Coronary artery (tissue), 2 donors: Measurements from ENCODE around the gene CD200R1L.

Source experiments
- DNase-seq: peaks from one replicate; pipeline ENCODE4 v3.0.0-alpha.2; 2017; ENCODE audit warnings: low spot score
- H3K27ac ChIP-seq, 2 donors: fragments of 200-600 bp; sonication (generic); one replicate each; pipeline ENCODE4 v1.5.1; 2016 to 2019
- H3K4me3 ChIP-seq: fragments of 200-600 bp; sonication (generic); 2 replicates; pipeline ENCODE4 v1.5.1; 2016; ENCODE audit warnings: mild to moderate bottlenecking, moderate library complexity
- TF ChIP-seq, protein P1 (sequence below): fragments of 200-600 bp; sonication (generic); IDR thresholded peaks from one replicate; pipeline ENCODE4 v1.5.1; 2019; ENCODE audit warnings: antibody characterized with exemption

CD200R1L gene

DNA sequence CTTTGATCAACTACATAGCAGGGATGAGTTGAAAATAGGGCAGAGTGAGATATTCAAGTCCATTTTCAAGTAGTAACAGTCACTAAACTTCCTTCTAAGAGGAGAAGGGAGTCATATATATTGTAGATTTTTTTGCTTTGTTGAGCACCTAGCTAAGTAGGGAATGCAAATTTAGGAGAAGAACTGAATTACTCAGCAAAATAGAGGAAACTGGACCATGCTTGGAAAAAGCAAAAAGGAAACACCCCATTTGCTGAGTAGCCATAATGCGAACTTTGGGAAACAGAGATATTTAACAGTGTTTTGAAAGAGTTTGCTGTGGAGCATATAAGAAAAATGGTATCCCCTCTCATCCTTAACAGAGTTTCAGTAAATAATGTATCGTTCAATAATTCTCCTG is 54.9 kb downstream of the CD200R1L start:
- Histone ChIP-seq H3K4me3 (no peak overlapping the region), H3K27ac (no peak overlapping the region)
- DNase-seq: no peak
- TF ChIP-seq, protein P1, sequence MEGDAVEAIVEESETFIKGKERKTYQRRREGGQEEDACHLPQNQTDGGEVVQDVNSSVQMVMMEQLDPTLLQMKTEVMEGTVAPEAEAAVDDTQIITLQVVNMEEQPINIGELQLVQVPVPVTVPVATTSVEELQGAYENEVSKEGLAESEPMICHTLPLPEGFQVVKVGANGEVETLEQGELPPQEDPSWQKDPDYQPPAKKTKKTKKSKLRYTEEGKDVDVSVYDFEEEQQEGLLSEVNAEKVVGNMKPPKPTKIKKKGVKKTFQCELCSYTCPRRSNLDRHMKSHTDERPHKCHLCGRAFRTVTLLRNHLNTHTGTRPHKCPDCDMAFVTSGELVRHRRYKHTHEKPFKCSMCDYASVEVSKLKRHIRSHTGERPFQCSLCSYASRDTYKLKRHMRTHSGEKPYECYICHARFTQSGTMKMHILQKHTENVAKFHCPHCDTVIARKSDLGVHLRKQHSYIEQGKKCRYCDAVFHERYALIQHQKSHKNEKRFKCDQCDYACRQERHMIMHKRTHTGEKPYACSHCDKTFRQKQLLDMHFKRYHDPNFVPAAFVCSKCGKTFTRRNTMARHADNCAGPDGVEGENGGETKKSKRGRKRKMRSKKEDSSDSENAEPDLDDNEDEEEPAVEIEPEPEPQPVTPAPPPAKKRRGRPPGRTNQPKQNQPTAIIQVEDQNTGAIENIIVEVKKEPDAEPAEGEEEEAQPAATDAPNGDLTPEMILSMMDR: no peak

DNA sequence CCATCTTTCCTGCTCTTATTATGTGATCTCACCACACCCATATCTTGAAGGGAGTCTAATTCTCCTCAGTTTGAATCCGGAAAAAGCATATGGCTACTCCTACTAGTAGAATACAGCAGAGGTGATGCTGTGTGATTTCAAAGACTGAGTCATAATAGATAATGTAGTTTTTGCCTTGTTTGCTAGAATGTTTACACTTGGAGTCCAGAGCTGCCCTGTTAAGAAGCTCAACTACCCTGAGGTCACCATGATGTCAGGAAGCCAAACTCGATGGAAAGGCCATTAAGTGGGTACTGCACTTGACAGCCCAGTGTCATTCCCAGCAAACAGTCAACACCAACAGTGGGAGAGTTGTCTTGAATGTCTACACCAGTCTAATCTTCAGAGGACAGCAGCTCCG is 56.9 kb downstream of the CD200R1L start:
- DNase-seq: no peak

DNA sequence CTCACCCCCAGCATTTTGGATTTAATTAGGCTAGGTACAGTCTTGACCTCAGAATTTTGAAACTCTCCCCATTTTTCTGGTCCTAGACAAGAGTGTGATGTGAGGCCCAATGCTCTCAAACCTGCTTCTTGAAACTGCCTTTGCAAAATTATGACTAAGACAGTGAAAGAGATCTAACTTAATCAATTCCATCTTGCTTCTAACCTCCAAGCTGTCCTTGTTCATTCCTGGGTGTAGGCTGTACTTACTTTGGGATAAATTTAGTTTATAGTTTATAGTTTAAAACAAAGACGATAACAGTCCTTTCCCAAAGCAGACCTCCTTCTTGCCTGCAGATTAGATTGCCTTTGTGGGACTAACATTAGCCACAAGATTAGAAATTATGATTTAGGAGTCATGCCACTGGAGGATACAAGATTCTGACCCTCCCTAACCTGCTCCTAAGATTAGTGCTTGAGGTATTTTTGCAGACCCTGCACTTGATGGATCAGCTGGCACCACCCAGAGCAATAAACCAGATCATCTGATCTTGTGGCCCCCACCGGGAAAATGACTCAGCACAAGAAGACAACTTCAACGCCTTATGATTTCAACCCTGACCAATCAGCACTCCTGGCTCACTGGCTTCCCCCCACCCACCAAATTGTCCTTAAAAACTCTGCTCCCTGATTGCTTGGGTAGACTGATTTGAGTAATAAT is 59.6 kb downstream of the CD200R1L start:
- TF ChIP-seq, protein P1: no peak
- H3K27ac ChIP-seq: no peak overlapping the region
- DNase-seq: no peak

More for the DNA sequence above, 56.9 kb downstream of the CD200R1L start:
- no peak overlapping the region for H3K4me3 ChIP-seq
- no peak overlapping the region for H3K27ac ChIP-seq
- TF ChIP-seq, protein P1: no peak

DNA sequence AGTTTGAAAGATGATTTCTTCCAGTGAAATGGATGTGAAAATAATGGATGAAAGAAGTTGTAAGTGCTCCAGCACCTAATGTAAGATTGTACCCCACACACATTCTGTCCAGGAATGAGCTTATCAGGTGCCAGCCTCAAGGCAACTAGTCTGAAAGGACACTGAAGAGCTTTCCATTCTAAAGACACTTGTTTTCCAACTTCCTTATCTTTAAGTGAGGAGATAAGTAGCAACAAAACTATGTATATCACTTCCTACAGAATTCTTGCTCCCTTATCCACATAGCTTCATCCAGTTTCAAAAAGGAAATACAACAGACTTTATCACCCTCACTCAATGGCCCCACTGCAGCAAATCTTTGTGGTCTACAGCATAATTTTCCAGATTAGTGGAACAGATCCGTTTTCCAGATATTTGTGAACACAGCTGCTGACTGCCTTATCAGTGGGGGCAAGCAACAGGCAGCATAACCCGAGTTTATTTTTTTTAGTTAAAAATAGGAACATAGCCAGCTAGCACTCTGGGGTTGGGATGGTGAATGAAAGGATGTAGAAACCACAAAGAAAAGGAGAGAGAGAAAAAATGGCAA is 60.6 kb downstream of the CD200R1L start:
- no peak overlapping the region for H3K4me3 ChIP-seq
- no peak for DNase-seq
- no peak overlapping the region for H3K27ac ChIP-seq
- TF ChIP-seq, protein P1: no peak

More for the DNA sequence above, 59.6 kb downstream of the CD200R1L start:
- H3K4me3 ChIP-seq: no peak overlapping the region

DNA sequence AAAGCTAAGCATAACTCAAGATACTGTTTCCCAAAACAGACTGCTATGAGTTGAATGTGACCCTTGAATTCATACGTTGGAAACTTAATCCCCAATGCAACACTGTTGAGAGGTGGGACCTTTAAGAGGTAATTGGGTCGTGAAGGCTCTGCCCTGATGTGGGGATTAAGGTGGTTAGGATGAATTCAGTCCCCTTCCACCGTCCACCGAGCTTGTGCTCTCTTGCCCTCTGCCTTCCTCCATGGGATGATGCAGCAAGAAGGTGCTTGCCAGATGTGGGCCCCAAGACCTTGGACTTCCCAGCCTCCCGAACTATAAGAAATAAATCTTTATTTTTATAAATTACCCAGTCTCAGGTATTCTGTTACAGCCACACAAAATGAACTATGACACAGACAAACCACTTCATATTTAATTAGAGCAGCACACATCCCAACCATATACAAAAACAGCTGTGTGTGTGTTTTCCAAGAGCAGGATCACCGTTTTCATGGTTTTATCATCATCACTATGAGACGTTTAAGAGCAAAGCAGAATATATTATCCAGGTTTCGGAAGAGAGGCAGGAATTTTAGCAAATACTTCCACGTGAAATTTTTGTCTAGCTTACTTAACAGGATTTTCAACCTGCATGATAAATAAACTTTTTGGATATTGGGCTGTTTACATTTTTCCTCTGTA is 61.2 kb downstream of the CD200R1L start:
- TF ChIP-seq, protein P1: no peak
- no peak overlapping the region for H3K27ac ChIP-seq

DNA sequence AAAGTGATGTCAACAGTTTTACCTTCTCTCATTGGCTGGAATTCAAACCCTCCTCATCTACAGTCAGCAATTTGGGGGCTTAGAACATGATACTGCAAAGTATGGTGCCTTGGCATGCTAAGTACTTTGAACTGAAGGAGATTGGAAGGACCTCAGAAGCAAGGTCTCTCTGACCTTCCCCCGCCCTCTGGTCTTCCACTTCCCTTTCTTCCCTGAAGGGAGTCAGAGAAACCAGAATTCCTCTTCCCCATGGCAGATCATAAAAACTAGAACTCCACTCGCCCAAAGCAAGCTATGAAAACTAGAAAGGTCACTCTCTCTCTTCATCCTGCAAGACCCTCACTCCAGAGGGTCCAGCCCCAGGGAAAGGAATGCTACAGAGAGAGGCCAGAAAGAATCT is 64.2 kb downstream of the CD200R1L start:
- no peak overlapping the region for H3K4me3 ChIP-seq
- TF ChIP-seq, protein P1: no peak
- DNase-seq: no peak
- H3K27ac ChIP-seq: no peak overlapping the region

More for the DNA sequence above, 61.2 kb downstream of the CD200R1L start:
- DNase-seq: no peak
- H3K4me3 ChIP-seq: no peak overlapping the region
